Pancreas (tissue), 10 donors: ENCODE results near the gene EXOC4. TPM values are rescaled to one million over a fixed set of nuclear protein-coding genes. Genes with fewer than 3 reads are reported as not detected.

ENCODE experiments used
- ATAC-seq, 4 donors: fragments of 200-7000 bp; cut with Tn5 transposase; one replicate each; pipeline versions ENCODE4 v1.8.0 to v1.9.1; 2020; ENCODE audit warnings: mild to moderate bottlenecking in 4 of 4, moderate library complexity in 4 of 4
- DNase-seq, 6 donors: peaks; one replicate each; pipeline ENCODE4 v3.0.0-alpha.2; 2020
- FAIRE-seq: peaks from 2 replicates; lab custom pipeline; 2012; peaks lifted over from hg19 to GRCh38; lab: Jason Lieb, UNC
- H3K27ac ChIP-seq, 4 donors: fragments of 200-600 bp; sonication (generic); 1 replicate in 3 of 4; 2 replicates in 1 of 4; pipeline versions ENCODE4 v1.5.0 to v1.8.0; 2020
- H3K27me3 ChIP-seq, 4 donors: fragments of 200-600 bp; one replicate each; pipeline ENCODE4 v1.8.0; 2021
- H3K36me3 ChIP-seq, 3 donors: fragments of 200-600 bp; sonication (generic) in 1 of 3; one replicate each; pipeline versions ENCODE4 v1.5.0 to v1.8.0; 2020 to 2021
- H3K4me1 ChIP-seq, 3 donors: fragments of 200-600 bp; one replicate each; pipeline ENCODE4 v1.8.0; 2021
- H3K4me3 ChIP-seq, 4 donors: fragments of 200-600 bp; sonication (generic) in 2 of 4; one replicate each; pipeline versions ENCODE4 v1.5.0 to v1.8.0; 2020 to 2021
- H3K9me3 ChIP-seq, 4 donors: fragments of 200-600 bp; one replicate each; pipeline ENCODE4 v1.8.0; 2021
- CTCF ChIP-seq, 4 donors: fragments of 200-600 bp; sonication (generic) in 3 of 4; IDR thresholded peaks; one replicate each; pipeline versions ENCODE4 v1.5.0 to v1.8.0; 2021; ENCODE audit warnings: antibody characterized with exemption in 4 of 4
- WGBS, 2 donors: extraction: QIAGEN DNeasy Blood & Tissue Kit; methylation state at CpG; one replicate each; pipeline ENCODE4 v1.1.7; 2013; 5-methylcytosine and 5-hydroxymethylcytosine counted together
- intact Hi-C, 3 donors: fragments of 100-400 bp; cut with DNase I; formaldehyde crosslinking; loops; one replicate each; pipeline versions ENCODE4 v1.11.1 to v1.14.2; 2022
- polyA plus RNA-seq, 2 donors: library from polyadenylated mRNA; stranded (reverse); fragments of 200-250 nt; gene quantifications; one replicate each; pipeline ENCODE4 v1.2.3, GENCODE V29; 2013
- total RNA-seq, 6 donors: library from RNA; stranded (reverse); fragmentation: NEBNext Ultra II Directional in 4 of 6; extraction: Animal tissue kit (Norgen Biotek cat#: 25700) in 4 of 6; gene quantifications; one replicate each; pipeline versions ENCODE4 v1.2.1 to v1.2.4, GENCODE V29; 2021 to 2023
- donor health status: healthy with polysubstance abuse.
- donor health status: DM: no; HTN: no; CAD: no; lungs with moderate emphysema.
- donor health status: DM: no; HTN: no; CAD: no.
- donor health status: control.
- donor health status: control.
- donor health status: Bipolar disorder and iron deficiency.
- donor health status: DM: yes; HTN: yes; CAD: no.
- donor health status: DM: no; HTN: no; CAD: no.
- donor health status: DM: no; HTN: no; CAD: no.
- donor health status: DM: yes; HTN: yes; CAD: no.

Gene EXOC4
- total and polyA plus RNA-seq, 8 donors: 13.4 to 81.2 (median 53.8) TPM

GRCh38 chr7:133428876-133429275 is 176.0 kb downstream of the EXOC4 start:
- intact Hi-C loops: no loop called here
- DNase-seq (no peak), FAIRE-seq (no peak), ATAC-seq (no peak)
- no peak overlapping the region for H3K27ac ChIP-seq
- WGBS, 2 donors: 90 to 95% methylated on average over 3 of the region's 3 CpGs
- H3K36me3 ChIP-seq: no peaks in the 10 kb centered on the region
- H3K4me1 ChIP-seq: no peaks in the 10 kb centered on the region
- no peak overlapping the region for H3K4me3 ChIP-seq
- no peak for TF ChIP-seq CTCF (IDR thresholded peaks at IDR 0.05)
- no peaks in the 10 kb centered on the region for H3K27me3 ChIP-seq
- no peaks in the 10 kb centered on the region for H3K9me3 ChIP-seq

GRCh38 chr7:133429371-133429770 is 176.5 kb downstream of the EXOC4 start:
- no peak overlapping the region for H3K27ac ChIP-seq
- no peak for DNase-seq
- no peak for ATAC-seq
- no peaks in the 10 kb centered on the region for H3K4me1 ChIP-seq
- H3K27me3 ChIP-seq: no peaks in the 10 kb centered on the region
- no peaks in the 10 kb centered on the region for H3K36me3 ChIP-seq
- intact Hi-C loops: no loop called here
- H3K4me3 ChIP-seq: no peak overlapping the region
- no peaks in the 10 kb centered on the region for H3K9me3 ChIP-seq
- no peak for TF ChIP-seq CTCF (IDR thresholded peaks at IDR 0.05)
- FAIRE-seq: no peak
- 98% methylated on average over 3 of the region's 3 CpGs for WGBS, 2 donors

GRCh38 chr7:133431134-133431724 is 178.4 kb downstream of the EXOC4 start:
- FAIRE-seq (no peak), ATAC-seq (no peak), DNase-seq (no peak)
- no peaks in the 10 kb centered on the region for H3K36me3 ChIP-seq
- 76 to 87% methylated on average over 1 of the region's 1 CpG for WGBS, 2 donors
- H3K9me3 ChIP-seq: no peaks in the 10 kb centered on the region
- no peaks in the 10 kb centered on the region for H3K27me3 ChIP-seq
- intact Hi-C loops: no loop called here
- H3K27ac ChIP-seq: no peak overlapping the region
- no peak for TF ChIP-seq CTCF (IDR thresholded peaks at IDR 0.05)
- H3K4me3 ChIP-seq: no peak overlapping the region
- H3K4me1 ChIP-seq: peaks cover 0 to 5% (median 0%) of the 10 kb centered on the region in 3 donors

GRCh38 chr7:133433165-133433812 is 180.4 kb downstream of the EXOC4 start:
- Histone ChIP-seq H3K27me3 (no peaks in the 10 kb centered on the region), H3K4me1 (peaks cover 0 to 6% (median 0%) of the 10 kb centered on the region in 3 donors), H3K27ac (no peak overlapping the region), H3K4me3 (no peak overlapping the region), H3K36me3 (no peaks in the 10 kb centered on the region), H3K9me3 (no peaks in the 10 kb centered on the region)
- FAIRE-seq: no peak
- 94 to 100% methylated on average over 4 of the region's 4 CpGs for whole genome bisulfite sequencing, 2 donors
- DNase-seq: no peak
- intact Hi-C loops: no loop called here
- ATAC-seq: no peak
- no peak for TF ChIP-seq CTCF (IDR thresholded peaks at IDR 0.05)

DNA sequence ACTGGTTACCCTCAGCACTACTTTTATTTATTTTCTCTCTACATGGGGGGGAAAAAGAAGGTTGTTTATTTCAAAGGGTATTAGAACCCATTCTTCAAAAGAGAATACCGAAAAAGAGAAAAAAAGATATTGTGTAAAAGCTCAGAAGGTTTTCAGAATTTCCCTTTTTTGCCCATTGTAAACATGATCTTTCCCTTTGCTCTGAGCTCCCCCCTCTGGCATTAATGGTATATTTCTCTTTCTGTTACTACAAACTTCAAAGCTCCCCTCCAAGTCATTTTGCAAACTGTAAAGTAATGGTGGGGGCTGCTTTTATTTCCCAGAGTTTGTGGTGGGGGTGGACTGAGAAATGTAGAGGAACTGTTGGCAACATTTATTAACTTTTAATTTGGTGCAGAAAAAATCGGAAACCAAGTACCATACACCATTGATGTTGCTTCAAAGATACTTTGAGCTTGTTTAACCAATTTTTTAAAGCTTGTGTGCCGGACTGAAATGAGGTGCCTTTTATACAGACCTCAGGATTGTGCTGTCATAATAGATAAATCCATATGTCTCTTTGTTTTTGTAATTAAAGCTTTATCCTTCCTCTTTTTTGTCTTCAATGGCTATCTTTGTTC is 181.5 kb downstream of the EXOC4 start:
- H3K4me1 ChIP-seq: peaks cover 0 to 6% (median 0%) of the 10 kb centered on the region in 3 donors
- intact Hi-C loops: no loop called here
- peak in 1 of 4 donors; percentile 25 for TF ChIP-seq CTCF (IDR thresholded peaks at IDR 0.05)
- no peak for FAIRE-seq
- H3K36me3 ChIP-seq: no peaks in the 10 kb centered on the region
- H3K9me3 ChIP-seq: no peaks in the 10 kb centered on the region
- no peaks in the 10 kb centered on the region for H3K27me3 ChIP-seq
- 48 to 61% methylated on average over 3 of the region's 3 CpGs for WGBS, 2 donors
- no peak overlapping the region for H3K4me3 ChIP-seq
- peak in 3 of 4 donors; percentile 61 to 65 (median 64) for ATAC-seq
- no peak for DNase-seq
- no peak overlapping the region for H3K27ac ChIP-seq
